Measurements from ENCODE around the gene CD44.

Gene CD44

DNA sequence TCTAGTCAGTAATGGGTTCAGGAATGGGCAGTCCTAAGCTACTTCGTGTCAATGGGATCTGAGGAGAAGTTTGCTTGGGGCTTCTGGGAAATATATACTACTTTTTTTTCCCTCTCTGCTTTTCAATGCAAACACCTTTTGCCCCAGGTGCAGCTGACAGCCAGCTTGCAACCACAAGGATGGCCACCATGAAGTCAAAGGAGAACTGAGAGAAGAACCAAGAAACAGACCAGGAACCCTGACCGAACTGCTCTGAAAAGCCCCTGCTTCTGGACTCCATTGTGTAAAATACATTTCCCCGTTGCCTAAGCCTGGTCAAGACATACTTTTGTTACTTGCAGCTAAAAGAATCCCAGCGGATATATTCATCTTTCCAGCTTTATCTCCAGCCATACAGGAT lies 20.1 kb upstream of the CD44 start:
- no peaks in the 10 kb centered on the region for H3K9me3 ChIP-seq (ENCODE audit: insufficient read depth, low read length, severe bottlenecking)
- no peaks in the 10 kb centered on the region for H3K79me2 ChIP-seq (ENCODE audit: insufficient read depth, low read length)
- TF ChIP-seq, protein P1, sequence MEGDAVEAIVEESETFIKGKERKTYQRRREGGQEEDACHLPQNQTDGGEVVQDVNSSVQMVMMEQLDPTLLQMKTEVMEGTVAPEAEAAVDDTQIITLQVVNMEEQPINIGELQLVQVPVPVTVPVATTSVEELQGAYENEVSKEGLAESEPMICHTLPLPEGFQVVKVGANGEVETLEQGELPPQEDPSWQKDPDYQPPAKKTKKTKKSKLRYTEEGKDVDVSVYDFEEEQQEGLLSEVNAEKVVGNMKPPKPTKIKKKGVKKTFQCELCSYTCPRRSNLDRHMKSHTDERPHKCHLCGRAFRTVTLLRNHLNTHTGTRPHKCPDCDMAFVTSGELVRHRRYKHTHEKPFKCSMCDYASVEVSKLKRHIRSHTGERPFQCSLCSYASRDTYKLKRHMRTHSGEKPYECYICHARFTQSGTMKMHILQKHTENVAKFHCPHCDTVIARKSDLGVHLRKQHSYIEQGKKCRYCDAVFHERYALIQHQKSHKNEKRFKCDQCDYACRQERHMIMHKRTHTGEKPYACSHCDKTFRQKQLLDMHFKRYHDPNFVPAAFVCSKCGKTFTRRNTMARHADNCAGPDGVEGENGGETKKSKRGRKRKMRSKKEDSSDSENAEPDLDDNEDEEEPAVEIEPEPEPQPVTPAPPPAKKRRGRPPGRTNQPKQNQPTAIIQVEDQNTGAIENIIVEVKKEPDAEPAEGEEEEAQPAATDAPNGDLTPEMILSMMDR (IDR thresholded peaks at IDR 0.05; ENCODE audit: borderline replicate concordance, extremely low read depth, low read length, poor library complexity, severe bottlenecking) = no peak
- no peak for TF ChIP-seq EZH2 (IDR thresholded peaks at IDR 0.05; ENCODE audit: borderline replicate concordance, low read depth, low read length, severe bottlenecking)
- H3K4me1 ChIP-seq (ENCODE audit: insufficient read depth, low read length) = peaks cover 52% of the 10 kb centered on the region
- H3K4me3 ChIP-seq (ENCODE audit: low read depth in 1 of 2, low read length in 2 of 2) = no peak overlapping the region
- no peak for DNase-seq
- no peak overlapping the region for H3K27ac ChIP-seq (ENCODE audit: low read length)
- H3K4me2 ChIP-seq (ENCODE audit: insufficient read depth, low read length) = no peak overlapping the region
- H3K27me3 ChIP-seq (ENCODE audit: insufficient read depth, low read length, poor library complexity) = no peaks in the 10 kb centered on the region
- H4K20me1 ChIP-seq (ENCODE audit: insufficient read depth, low read length) = no peaks in the 10 kb centered on the region
- no peak overlapping the region for H3K9ac ChIP-seq (ENCODE audit: low read depth, low read length)
- H3K36me3 ChIP-seq (ENCODE audit: insufficient read depth, low read length) = no peaks in the 10 kb centered on the region
- no peak overlapping the region for H2AFZ ChIP-seq (ENCODE audit: low read depth, low read length)
- ATAC-seq (ENCODE audit: insufficient read depth, low read depth) = no peak

DNA sequence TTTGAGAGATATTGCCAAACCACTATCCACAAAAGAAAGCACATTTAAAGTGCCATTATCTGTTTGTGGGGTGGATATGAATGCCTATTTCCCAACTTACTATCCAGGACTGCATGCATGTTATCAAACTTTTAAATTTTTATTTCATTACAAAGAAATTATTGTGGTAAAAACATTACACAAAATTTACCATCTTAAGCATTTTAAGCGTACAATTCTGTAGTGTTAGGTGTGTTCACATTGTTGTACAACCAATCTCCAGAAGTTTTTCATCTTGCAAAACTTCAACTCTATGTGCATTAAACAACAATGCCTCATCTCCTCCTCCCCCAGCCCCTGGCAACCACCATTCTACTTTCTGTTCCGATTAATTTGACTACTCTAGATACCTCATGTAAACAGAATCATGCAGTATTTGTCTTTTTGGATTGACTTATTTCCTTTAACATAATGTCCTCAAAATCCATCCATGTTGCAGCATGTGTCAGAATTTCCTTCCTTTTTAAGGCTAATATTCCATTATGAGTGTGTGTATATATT lies 17.6 kb upstream of the CD44 start:
- Histone ChIP-seq H4K20me1 (ENCODE audit: insufficient read depth, low read length) (no peaks in the 10 kb centered on the region), H3K36me3 (ENCODE audit: insufficient read depth, low read length) (no peaks in the 10 kb centered on the region), H3K79me2 (ENCODE audit: insufficient read depth, low read length) (no peaks in the 10 kb centered on the region), H3K9me3 (ENCODE audit: insufficient read depth, low read length, severe bottlenecking) (no peaks in the 10 kb centered on the region), H3K4me3 (ENCODE audit: low read depth in 1 of 2, low read length in 2 of 2) (no peak overlapping the region), H3K9ac (ENCODE audit: low read depth, low read length) (no peak overlapping the region), H3K27me3 (ENCODE audit: insufficient read depth, low read length, poor library complexity) (no peaks in the 10 kb centered on the region), H3K27ac (ENCODE audit: low read length) (no peak overlapping the region), H2AFZ (ENCODE audit: low read depth, low read length) (no peak overlapping the region), H3K4me1 (ENCODE audit: insufficient read depth, low read length) (peaks cover 33% of the 10 kb centered on the region), H3K4me2 (ENCODE audit: insufficient read depth, low read length) (no peak overlapping the region)
- ATAC-seq (ENCODE audit: insufficient read depth, low read depth) = no peak
- TF ChIP-seq, protein P1 (IDR thresholded peaks at IDR 0.05; ENCODE audit: borderline replicate concordance, extremely low read depth, low read length, poor library complexity, severe bottlenecking) = no peak
- no peak for TF ChIP-seq EZH2 (IDR thresholded peaks at IDR 0.05; ENCODE audit: borderline replicate concordance, low read depth, low read length, severe bottlenecking)
- no peak for DNase-seq

DNA sequence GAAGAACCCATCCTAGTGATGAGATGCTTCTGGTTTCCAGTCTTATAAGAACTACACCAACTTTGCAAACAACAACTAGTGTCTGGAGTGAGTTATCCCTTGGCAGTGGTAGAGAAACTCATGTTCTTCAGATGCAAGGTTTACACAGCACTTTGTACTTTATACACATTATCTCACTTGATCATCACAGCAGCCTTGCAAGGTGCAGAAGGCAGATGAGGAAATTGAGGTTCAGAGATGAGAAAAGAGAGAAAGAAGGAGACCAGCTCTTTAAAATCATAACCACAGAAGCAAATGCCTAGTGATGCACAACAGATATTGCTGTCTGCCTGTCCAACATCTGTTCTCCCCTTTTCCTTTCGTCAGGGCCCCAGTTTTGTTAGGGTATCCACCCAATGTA lies 16.7 kb upstream of the CD44 start:
- Histone ChIP-seq H3K27ac (ENCODE audit: low read length) (peak overlapping the region; percentile 28; the same call in 1 of the 2 replicates), H4K20me1 (ENCODE audit: insufficient read depth, low read length) (no peaks in the 10 kb centered on the region), H3K4me2 (ENCODE audit: insufficient read depth, low read length) (no peak overlapping the region), H3K36me3 (ENCODE audit: insufficient read depth, low read length) (no peaks in the 10 kb centered on the region), H3K4me3 (ENCODE audit: low read depth in 1 of 2, low read length in 2 of 2) (no peak overlapping the region), H3K79me2 (ENCODE audit: insufficient read depth, low read length) (no peaks in the 10 kb centered on the region), H3K9ac (ENCODE audit: low read depth, low read length) (no peak overlapping the region), H3K27me3 (ENCODE audit: insufficient read depth, low read length, poor library complexity) (no peaks in the 10 kb centered on the region), H3K4me1 (ENCODE audit: insufficient read depth, low read length) (peaks cover 27% of the 10 kb centered on the region), H3K9me3 (ENCODE audit: insufficient read depth, low read length, severe bottlenecking) (no peaks in the 10 kb centered on the region), H2AFZ (ENCODE audit: low read depth, low read length) (no peak overlapping the region)
- DNase-seq (peak; percentile 44), ATAC-seq (ENCODE audit: insufficient read depth, low read depth) (peak; percentile 93)
- no peak for TF ChIP-seq EZH2 (IDR thresholded peaks at IDR 0.05; ENCODE audit: borderline replicate concordance, low read depth, low read length, severe bottlenecking)
- TF ChIP-seq, protein P1 (IDR thresholded peaks at IDR 0.05; ENCODE audit: borderline replicate concordance, extremely low read depth, low read length, poor library complexity, severe bottlenecking) = no peak

Measured in DND-41 (cell line).